ENCODE measurements around the gene EIF3L. TPM values are rescaled to one million over a fixed set of nuclear protein-coding genes. Genes with fewer than 3 reads are reported as not detected.

The EIF3L gene
- total RNA-seq, 6 donors from 2014 or later: 130 to 418 (median 248) TPM

- no peak for ATAC-seq (ENCODE audit: low FRiP score in 2 of 2)
- no peaks in the 10 kb centered on the region for H3K27me3 ChIP-seq
- H3K4me1 ChIP-seq: peaks cover 22 to 38% (median 29%) of the 10 kb centered on the region in 4 donors
- H3K36me3 ChIP-seq: no peaks in the 10 kb centered on the region
- 94 to 96% methylated on average over 5 of the region's 5 CpGs for WGBS, 2 donors
- H3K4me3 ChIP-seq: no peak overlapping the region
- H3K9me3 ChIP-seq: no peaks in the 10 kb centered on the region
- no peak overlapping the region for H3K27ac ChIP-seq
- TF ChIP-seq CTCF (IDR thresholded peaks at IDR 0.05): no peak
- TF ChIP-seq EP300 (IDR thresholded peaks at IDR 0.05): no peak
- TF ChIP-seq POLR2A (IDR thresholded peaks at IDR 0.05): no peak
- TF ChIP-seq POLR2AphosphoS5 (IDR thresholded peaks at IDR 0.05): no peak
- no peak for DNase-seq
These were observed 39.4 kb upstream of the EIF3L start for GRCh38 chr22:37809672-37810333.

- ATAC-seq (ENCODE audit: low FRiP score in 2 of 2) (no peak), DNase-seq (no peak)
- H3K27ac ChIP-seq: no peak overlapping the region
- H3K36me3 ChIP-seq: no peaks in the 10 kb centered on the region
- TF ChIP-seq CTCF (IDR thresholded peaks at IDR 0.05) (no peak), EP300 (IDR thresholded peaks at IDR 0.05) (no peak), POLR2AphosphoS5 (IDR thresholded peaks at IDR 0.05) (no peak), POLR2A (IDR thresholded peaks at IDR 0.05) (no peak)
- H3K4me1 ChIP-seq: peaks cover 9 to 19% (median 15%) of the 10 kb centered on the region in 4 donors
- H3K9me3 ChIP-seq: no peaks in the 10 kb centered on the region
- H3K27me3 ChIP-seq: no peaks in the 10 kb centered on the region
- H3K4me3 ChIP-seq: no peak overlapping the region
- 97 to 98% methylated on average over 2 of the region's 2 CpGs for WGBS, 2 donors
These were observed 37.4 kb upstream of the EIF3L start for GRCh38 chr22:37811867-37812266.

- no peak for TF ChIP-seq POLR2A (IDR thresholded peaks at IDR 0.05)
- TF ChIP-seq EP300 (IDR thresholded peaks at IDR 0.05): no peak
- no peak for TF ChIP-seq POLR2AphosphoS5 (IDR thresholded peaks at IDR 0.05)
- no peak for TF ChIP-seq CTCF (IDR thresholded peaks at IDR 0.05)
- 91 to 92% methylated on average over 19 to 27 of the region's 27 CpGs for WGBS, 2 donors
- no peaks in the 10 kb centered on the region for H3K27me3 ChIP-seq
- DNase-seq (no peak), ATAC-seq (ENCODE audit: low FRiP score in 2 of 2) (no peak)
- H3K4me3 ChIP-seq: no peak overlapping the region
- peaks cover 13 to 18% (median 15%) of the 10 kb centered on the region in 4 donors for H3K4me1 ChIP-seq
- H3K27ac ChIP-seq: no peak overlapping the region
- no peaks in the 10 kb centered on the region for H3K36me3 ChIP-seq
- no peaks in the 10 kb centered on the region for H3K9me3 ChIP-seq
These were observed 36.1 kb upstream of the EIF3L start for GRCh38 chr22:37812869-37813678.

GRCh38 chr22:37815593-37815992 lies 33.6 kb upstream of the EIF3L start:
- no peak overlapping the region for H3K4me3 ChIP-seq
- H3K9me3 ChIP-seq: no peaks in the 10 kb centered on the region
- ATAC-seq (ENCODE audit: low FRiP score in 2 of 2): no peak
- peaks cover 0 to 8% (median 5%) of the 10 kb centered on the region in 4 donors for H3K27me3 ChIP-seq
- no peak for TF ChIP-seq CTCF (IDR thresholded peaks at IDR 0.05)
- TF ChIP-seq POLR2A (IDR thresholded peaks at IDR 0.05): no peak
- no peak for TF ChIP-seq EP300 (IDR thresholded peaks at IDR 0.05)
- TF ChIP-seq POLR2AphosphoS5 (IDR thresholded peaks at IDR 0.05): no peak
- 91 to 93% methylated on average over 12 of the region's 12 CpGs for WGBS, 2 donors
- no peak overlapping the region for H3K27ac ChIP-seq
- H3K4me1 ChIP-seq: peaks cover 19 to 20% (median 20%) of the 10 kb centered on the region in 4 donors
- DNase-seq: no peak
- H3K36me3 ChIP-seq: no peaks in the 10 kb centered on the region
